Measurements from ENCODE around the gene ACLY.

The ACLY gene

DNA sequence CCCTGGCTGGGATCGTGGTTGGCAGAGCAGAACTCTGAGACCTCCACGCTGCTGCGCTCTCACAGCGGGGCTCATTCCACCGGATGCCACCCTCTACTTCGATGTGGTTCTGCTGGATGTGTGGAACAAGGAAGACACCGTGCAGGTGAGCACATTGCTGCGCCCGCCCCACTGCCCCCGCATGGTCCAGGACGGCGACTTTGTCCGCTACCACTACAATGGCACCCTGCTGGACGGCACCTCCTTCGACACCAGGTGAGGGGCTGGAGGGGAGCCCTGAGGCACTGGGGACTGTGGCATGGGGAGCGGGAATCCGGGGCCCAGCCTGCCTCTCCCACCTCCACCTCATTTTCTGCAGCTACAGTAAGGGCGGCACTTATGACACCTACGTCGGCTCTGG lies 100.7 kb downstream of the ACLY start:
- Histone ChIP-seq H3K36me3 (peaks cover 46% of the 10 kb centered on the region), H3K4me3 (ENCODE audit: low read depth, low read length) (no peak overlapping the region)
- TF ChIP-seq, protein P1, sequence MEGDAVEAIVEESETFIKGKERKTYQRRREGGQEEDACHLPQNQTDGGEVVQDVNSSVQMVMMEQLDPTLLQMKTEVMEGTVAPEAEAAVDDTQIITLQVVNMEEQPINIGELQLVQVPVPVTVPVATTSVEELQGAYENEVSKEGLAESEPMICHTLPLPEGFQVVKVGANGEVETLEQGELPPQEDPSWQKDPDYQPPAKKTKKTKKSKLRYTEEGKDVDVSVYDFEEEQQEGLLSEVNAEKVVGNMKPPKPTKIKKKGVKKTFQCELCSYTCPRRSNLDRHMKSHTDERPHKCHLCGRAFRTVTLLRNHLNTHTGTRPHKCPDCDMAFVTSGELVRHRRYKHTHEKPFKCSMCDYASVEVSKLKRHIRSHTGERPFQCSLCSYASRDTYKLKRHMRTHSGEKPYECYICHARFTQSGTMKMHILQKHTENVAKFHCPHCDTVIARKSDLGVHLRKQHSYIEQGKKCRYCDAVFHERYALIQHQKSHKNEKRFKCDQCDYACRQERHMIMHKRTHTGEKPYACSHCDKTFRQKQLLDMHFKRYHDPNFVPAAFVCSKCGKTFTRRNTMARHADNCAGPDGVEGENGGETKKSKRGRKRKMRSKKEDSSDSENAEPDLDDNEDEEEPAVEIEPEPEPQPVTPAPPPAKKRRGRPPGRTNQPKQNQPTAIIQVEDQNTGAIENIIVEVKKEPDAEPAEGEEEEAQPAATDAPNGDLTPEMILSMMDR (IDR thresholded peaks at IDR 0.05; ENCODE audit: low read depth, low read length): no peak

More for the DNA sequence above, 100.7 kb downstream of the ACLY start:
- no peaks in the 10 kb centered on the region for H3K4me1 ChIP-seq
- no peaks in the 10 kb centered on the region for H3K9me3 ChIP-seq
- no peaks in the 10 kb centered on the region for H3K27me3 ChIP-seq
- no peak for DNase-seq
